Cerebellar cortex (tissue), 1 donor: ENCODE results near the gene IP6K3.
A peak's percentile ranks its signal among the peaks of the same experiment; 100 is the strongest.

ENCODE experiments used
- DNase-seq: peaks from one replicate; pipeline ENCODE4 v3.0.0-alpha.2; 2015; ENCODE audit warnings: low spot score

The IP6K3 gene

GRCh38 chr6:33777398-33778388 lies 31.0 kb upstream of the IP6K3 start:
- no peak for DNase-seq

- no peak for DNase-seq
Observed at GRCh38 chr6:33776764-33777163, 30.1 kb upstream of the IP6K3 start.

- no peak for DNase-seq
Observed at GRCh38 chr6:33776186-33776585, 29.5 kb upstream of the IP6K3 start.

GRCh38 chr6:33774774-33775173 lies 28.1 kb upstream of the IP6K3 start:
- no peak for DNase-seq

GRCh38 chr6:33772902-33773472 lies 26.3 kb upstream of the IP6K3 start:
- no peak for DNase-seq

- DNase-seq, result no peak
Observed at GRCh38 chr6:33772082-33772830, 25.6 kb upstream of the IP6K3 start.

GRCh38 chr6:33771146-33772081 lies 24.7 kb upstream of the IP6K3 start:
- DNase-seq, result peak; percentile 86

- no peak for DNase-seq
Observed at GRCh38 chr6:33770833-33771145, 24.1 kb upstream of the IP6K3 start.

GRCh38 chr6:33770124-33770832 lies 23.6 kb upstream of the IP6K3 start:
- DNase-seq, result no peak

GRCh38 chr6:33769248-33769821 lies 22.6 kb upstream of the IP6K3 start:
- DNase-seq, result no peak

- peak; percentile 78 for DNase-seq
Observed at GRCh38 chr6:33768644-33769120, 22.0 kb upstream of the IP6K3 start.

GRCh38 chr6:33766921-33767907 lies 20.5 kb upstream of the IP6K3 start:
- no peak for DNase-seq

GRCh38 chr6:33765368-33765767 lies 18.7 kb upstream of the IP6K3 start:
- DNase-seq, result no peak

- no peak for DNase-seq
Observed at GRCh38 chr6:33764036-33764435, 17.3 kb upstream of the IP6K3 start.

GRCh38 chr6:33763483-33763882 lies 16.8 kb upstream of the IP6K3 start:
- DNase-seq, result no peak

- DNase-seq, result no peak
Observed at GRCh38 chr6:33762713-33763112, 16.0 kb upstream of the IP6K3 start.

GRCh38 chr6:33761922-33762629 lies 15.4 kb upstream of the IP6K3 start:
- DNase-seq, result peak; percentile 61

- no peak for DNase-seq
Observed at GRCh38 chr6:33761581-33761921, 14.8 kb upstream of the IP6K3 start.
